Activated gamma-delta T cell (primary cell): ENCODE data around the gene SFRP5.

ENCODE experiments used
- DNase-seq: peaks from one replicate; lab custom pipeline; 2025; lab: John Stamatoyannopoulos, UW

The SFRP5 gene

GRCh38 chr10:97785731-97786130, 13.9 kb upstream of the SFRP5 start:
- DNase-seq = no peak

- no peak for DNase-seq
Observed at GRCh38 chr10:97785231-97785630, 13.4 kb upstream of the SFRP5 start.

GRCh38 chr10:97784200-97784810, 12.5 kb upstream of the SFRP5 start:
- DNase-seq = no peak

GRCh38 chr10:97782455-97783228, 10.8 kb upstream of the SFRP5 start:
- no peak for DNase-seq

- no peak for DNase-seq
Observed at GRCh38 chr10:97781618-97782331, 10.0 kb upstream of the SFRP5 start.

GRCh38 chr10:97780841-97781617, 9.2 kb upstream of the SFRP5 start:
- no peak for DNase-seq

- no peak for DNase-seq
Observed at GRCh38 chr10:97779975-97780374, 8.2 kb upstream of the SFRP5 start.

GRCh38 chr10:97779492-97779891, 7.7 kb upstream of the SFRP5 start:
- no peak for DNase-seq

GRCh38 chr10:97778452-97779302, 6.9 kb upstream of the SFRP5 start:
- DNase-seq = no peak

- DNase-seq = no peak
Observed at GRCh38 chr10:97777143-97777542, 5.3 kb upstream of the SFRP5 start.

GRCh38 chr10:97774811-97775294, 3.1 kb upstream of the SFRP5 start:
- no peak for DNase-seq

- no peak for DNase-seq
Observed at GRCh38 chr10:97773096-97773495, 1.3 kb upstream of the SFRP5 start.

GRCh38 chr10:97771055-97771891, 526 bp downstream of the SFRP5 start:
- no peak for DNase-seq

- no peak for DNase-seq
Observed at GRCh38 chr10:97770255-97770654, 1.5 kb downstream of the SFRP5 start.

- no peak for DNase-seq
Observed at GRCh38 chr10:97768322-97769315, 3.2 kb downstream of the SFRP5 start.

- DNase-seq = no peak
Observed at GRCh38 chr10:97766996-97767924, 4.5 kb downstream of the SFRP5 start.

- no peak for DNase-seq
Observed at GRCh38 chr10:97766106-97766810, 5.5 kb downstream of the SFRP5 start.
